HCT116 (cell line): ENCODE data around the gene MUS81. TPM values are rescaled to one million over a fixed set of nuclear protein-coding genes. Genes with fewer than 3 reads are reported as not detected.

Experiments
- ATAC-seq: fragments of 200-7000 bp; cut with Tn5 transposase; 2 replicates; pipeline ENCODE4 v1.9.1; 2020; ENCODE audit warnings: mild to moderate bottlenecking, moderate library complexity
- BruUV-seq: library from RNA; stranded (reverse); fragments of 400-500 nt; replicated peaks from 2 replicates; lab custom pipeline; 2021; lab: Mats Ljungman, UMichigan
- CTCF ChIA-PET: fragments of 300-600 bp; sonication (Branson Sonifier 250); formaldehyde crosslinking; loops from one replicate; lab custom pipeline; 2021; ENCODE audit warnings: antibody characterized with exemption; lab: Charles Lee
- POLR2A ChIA-PET: fragments of 300-600, 350-600 bp; sonication (Branson Sonifier 250); formaldehyde crosslinking; loops from one replicate; lab custom pipeline; 2021; ENCODE audit warnings: antibody characterized with exemption; lab: Charles Lee
- RAD21 ChIA-PET, 2 experiments: fragments of 300-600 bp; sonication (Branson Sonifier 250); formaldehyde crosslinking; loops; one replicate each; lab custom pipeline; 2023; ENCODE audit warnings: low total read pairs in 2 of 2; ENCODE audit not compliant: uncharacterized antibody in 2 of 2, unreplicated experiment in 2 of 2, low non-redundant PET in 1 of 2; lab: Charles Lee
- DNase-seq: peaks from one replicate; pipeline ENCODE4 v3.0.0-alpha.2; 2010; ENCODE audit warnings: low read depth, low spot score
- H2AFZ ChIP-seq: fragments of 200-600 bp; shearing (Covaris generic), sonication (generic); 2 replicates; pipeline ENCODE4 v1.6.1; 2017; ENCODE audit warnings: low read depth, mixed run types, mixed read lengths, antibody characterized with exemption, low read length; ENCODE audit not compliant: poor library complexity, severe bottlenecking
- H3K27ac ChIP-seq: 2 replicates; pipeline ENCODE4 v1.5.1; 2012; ENCODE audit warnings: low read depth, low read length
- H3K27me3 ChIP-seq: fragments of 200-600 bp; sonication (generic); 2 replicates; pipeline ENCODE4 v1.6.1; 2016; ENCODE audit warnings: mixed run types, low read length, mixed read lengths; ENCODE audit not compliant: insufficient read depth
- H3K36me3 ChIP-seq, 2 experiments: fragments of 200-500 bp in 1 of 2; fragments of 200-600 bp in 1 of 2; sonication (Bioruptor generic) in 1 of 2; sonication (generic) in 1 of 2; 2 replicates each; pipeline versions ENCODE4 v1.5.1 to v1.6.1; 2014 to 2016; ENCODE audit warnings: low read length in 2 of 2, inconsistent platforms in 1 of 2, mixed read lengths in 1 of 2, mixed run types in 1 of 2; ENCODE audit not compliant: insufficient read depth in 2 of 2, control insufficient read depth in 1 of 2
- H3K4me1 ChIP-seq, 2 experiments: fragments of 200-600 bp in 1 of 2; sonication (generic) in 1 of 2; 2 replicates each; pipeline versions ENCODE4 v1.5.1 to v1.6.1; 2012 to 2017; ENCODE audit warnings: low read length in 2 of 2, inconsistent platforms in 1 of 2, mild to moderate bottlenecking in 1 of 2, mixed read lengths in 1 of 2, mixed run types in 1 of 2, moderate library complexity in 1 of 2; ENCODE audit not compliant: insufficient read depth in 2 of 2, control insufficient read depth in 1 of 2
- H3K4me2 ChIP-seq: fragments of 200-600 bp; sonication (generic); 2 replicates; pipeline ENCODE4 v1.6.1; 2017; ENCODE audit warnings: mixed run types, low read length, mixed read lengths
- H3K4me3 ChIP-seq, 2 experiments: fragments of 200-600 bp in 1 of 2; sonication (generic) in 1 of 2; replicated peaks in 1 of 2; 2 replicates each; pipeline ENCODE4 v1.5.1; 2011 to 2016; ENCODE audit warnings: low read length in 2 of 2, control low read depth in 1 of 2, low read depth in 1 of 2, mild to moderate bottlenecking in 1 of 2, mixed read lengths in 1 of 2, mixed run types in 1 of 2
- H3K79me2 ChIP-seq: fragments of 200-600 bp; sonication (generic); 2 replicates; pipeline ENCODE4 v1.6.1; 2017; ENCODE audit warnings: mild to moderate bottlenecking, mixed run types, low read length, moderate library complexity, mixed read lengths; ENCODE audit not compliant: insufficient read depth
- H3K9ac ChIP-seq: fragments of 200-600 bp; sonication (generic); 2 replicates; pipeline ENCODE4 v1.6.1; 2016; ENCODE audit warnings: low read length, mixed read lengths
- H3K9me2 ChIP-seq: fragments of 200-600 bp; sonication (generic), shearing (Covaris generic); 2 replicates; pipeline ENCODE4 v1.6.1; 2017; ENCODE audit warnings: mixed run types, mild to moderate bottlenecking, moderate library complexity; ENCODE audit not compliant: insufficient read depth
- H3K9me3 ChIP-seq, 2 experiments: fragments of 200-500 bp in 1 of 2; fragments of 200-600 bp in 1 of 2; sonication (Bioruptor generic) in 1 of 2; sonication (generic) in 1 of 2; 2 replicates each; pipeline ENCODE4 v1.6.1; 2014 to 2017; ENCODE audit warnings: low read length in 2 of 2, mixed read lengths in 2 of 2, inconsistent platforms in 1 of 2, low read depth in 1 of 2, mild to moderate bottlenecking in 1 of 2, mixed run types in 1 of 2, moderate library complexity in 1 of 2; ENCODE audit not compliant: control insufficient read depth in 1 of 2, insufficient read depth in 1 of 2
- H4K20me1 ChIP-seq: fragments of 200-600 bp; sonication (generic), shearing (Covaris generic); 2 replicates; pipeline ENCODE4 v1.6.1; 2017; ENCODE audit warnings: mixed run types, mild to moderate bottlenecking, moderate library complexity; ENCODE audit not compliant: insufficient read depth
- CBX3 ChIP-seq: IDR thresholded peaks from 2 replicates; pipeline ENCODE4 v1.6.1; 2012; ENCODE audit warnings: low read depth
- EGR1 ChIP-seq: IDR thresholded peaks from 2 replicates; pipeline ENCODE4 v1.6.1; 2012; ENCODE audit warnings: low read depth
- ELF1 ChIP-seq: IDR thresholded peaks from 2 replicates; pipeline ENCODE4 v1.6.1; 2012; ENCODE audit warnings: low read depth, borderline replicate concordance
- EZH2phosphoT487 ChIP-seq: fragments of 200-600 bp; IDR thresholded peaks from 2 replicates; pipeline ENCODE4 v1.6.1; 2018; ENCODE audit warnings: antibody characterized with exemption, borderline replicate concordance
- FOSL1 ChIP-seq: IDR thresholded peaks from 2 replicates; pipeline ENCODE4 v1.6.1; 2012; ENCODE audit warnings: low read depth
- JUND ChIP-seq: IDR thresholded peaks from 2 replicates; pipeline ENCODE4 v1.6.1; 2012
- POLR2A ChIP-seq: IDR thresholded peaks from 2 replicates; pipeline ENCODE4 v1.7.0; 2011; ENCODE audit warnings: borderline replicate concordance; ENCODE audit not compliant: insufficient read depth, insufficient read length; ENCODE audit errors: extremely low read depth
- POLR2AphosphoS5 ChIP-seq: IDR thresholded peaks from 2 replicates; pipeline ENCODE4 v1.6.1; 2011; ENCODE audit warnings: mild to moderate bottlenecking, low read depth, low read length, moderate library complexity
- RAD21 ChIP-seq: IDR thresholded peaks from 2 replicates; pipeline ENCODE4 v1.6.1; 2012; ENCODE audit warnings: low read depth, mild to moderate bottlenecking
- SIN3A ChIP-seq: IDR thresholded peaks from 2 replicates; pipeline ENCODE4 v1.6.1; 2012; ENCODE audit warnings: low read depth
- SP1 ChIP-seq: IDR thresholded peaks from 2 replicates; pipeline ENCODE4 v1.6.1; 2012; ENCODE audit warnings: low read depth
- SRF ChIP-seq: IDR thresholded peaks from 2 replicates; pipeline ENCODE4 v1.6.1; 2012; ENCODE audit warnings: low read depth
- TCF7L2 ChIP-seq: IDR thresholded peaks from 2 replicates; pipeline ENCODE4 v1.7.0; 2011; ENCODE audit warnings: borderline replicate concordance, inconsistent platforms; ENCODE audit not compliant: insufficient read depth, insufficient read length; ENCODE audit errors: extremely low read depth
- YY1 ChIP-seq: IDR thresholded peaks from 2 replicates; pipeline ENCODE4 v1.6.1; 2011; ENCODE audit warnings: low read length, low read depth, moderate library complexity, mild to moderate bottlenecking; ENCODE audit not compliant: insufficient replicate concordance; ENCODE audit errors: extremely low read depth
- ZNF274 ChIP-seq: fragments of 200-500 bp; sonication (Bioruptor generic); IDR thresholded peaks from 2 replicates; pipeline ENCODE4 v1.6.1; 2014; ENCODE audit warnings: mild to moderate bottlenecking, low read depth, low read length, inconsistent platforms
- intact Hi-C: fragments of 100-400 bp; cut with micrococcal nuclease; formaldehyde crosslinking; loops from 2 replicates; pipeline ENCODE4 v1.10.0; 2022
- total RNA-seq: library from RNA; stranded (reverse); gene quantifications from one replicate; pipeline ENCODE4 v1.2.1, GENCODE V29; 2021; ENCODE audit not compliant: unreplicated experiment
- TF ChIP-seq, protein P1 (sequence below): IDR thresholded peaks from 2 replicates; pipeline ENCODE4 v1.6.1; 2012
- TF ChIP-seq, protein P2 (sequence below): IDR thresholded peaks from 2 replicates; pipeline ENCODE4 v1.6.1; 2012; ENCODE audit warnings: low read depth
- TF ChIP-seq, protein P3 (sequence below), 3 experiments: fragments of 200-600 bp in 1 of 3; sonication (generic) in 1 of 3; IDR thresholded peaks in 2 of 3; conservative IDR thresholded peaks in 1 of 3; 2 replicates each; pipeline ENCODE4 v1.5.1; 2012 to 2017; ENCODE audit warnings: low read depth in 2 of 3, low read length in 2 of 3, antibody characterized with exemption in 1 of 3, borderline replicate concordance in 1 of 3, control low read depth in 1 of 3, mild to moderate bottlenecking in 1 of 3, mixed read lengths in 1 of 3, mixed run types in 1 of 3, moderate library complexity in 1 of 3; ENCODE audit not compliant: insufficient read depth in 1 of 3

The MUS81 gene
- total RNA-seq, 1 experiment from 2014 or later = 47.2 TPM

DNA sequence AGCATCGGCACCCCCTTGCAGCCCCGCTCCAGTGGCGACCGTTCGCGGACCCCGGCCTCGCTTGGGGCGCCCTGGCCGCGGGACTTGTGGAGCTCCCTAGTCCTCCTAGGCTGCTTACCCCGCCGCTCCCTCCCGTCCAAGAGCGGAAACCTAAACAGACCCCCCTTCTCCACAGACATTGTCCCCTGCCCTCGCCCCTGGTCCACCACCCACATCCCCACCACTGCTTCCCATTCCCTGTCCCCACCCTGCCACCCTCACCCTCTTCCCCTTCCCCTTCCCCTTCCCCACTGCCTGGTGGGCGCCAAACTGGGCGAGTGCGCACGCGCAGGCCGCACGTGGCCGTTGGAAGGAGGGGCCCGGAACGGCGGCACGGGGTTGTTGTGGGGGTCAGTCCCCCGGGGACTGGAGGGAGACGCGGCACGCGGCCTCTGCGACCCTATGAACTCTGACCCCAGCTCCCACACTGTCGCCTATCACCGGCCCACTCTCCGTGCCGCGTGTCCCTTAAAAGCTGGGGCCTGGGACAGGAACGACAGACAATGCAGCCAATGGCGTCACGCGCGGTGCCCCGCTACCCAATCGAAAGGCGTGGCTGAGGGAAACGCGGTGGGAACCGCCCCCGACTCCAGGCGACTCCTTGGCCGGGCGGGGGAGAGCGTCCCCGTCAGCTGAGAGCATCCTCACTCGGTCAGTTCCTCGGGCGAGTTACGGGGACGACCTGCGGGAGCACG lies 26.8 kb upstream of the MUS81 start, which contains the start of gene SNX32:
TSS of gene SNX32 (plus strand) at position 667 of the 734 bp plus-strand sequence. CDS start 103 bp downstream, outside the sequence.
- Histone ChIP-seq H3K27ac (no peak within 1 kb of the TSS), H3K9me2 (no peaks in the 10 kb centered on the region), H3K4me2 (no peak within 1 kb of the TSS), H4K20me1 (no peaks in the 10 kb centered on the region), H3K27me3 (peaks cover 17% of the 10 kb centered on the region), H3K9me3 (no peaks in the 10 kb centered on the region), H3K79me2 (no peaks in the 10 kb centered on the region), H3K9ac (no peak within 1 kb of the TSS), H3K4me1 (no peaks in the 10 kb centered on the region), H2AFZ (no peak within 1 kb of the TSS), H3K4me3 (no peak within 1 kb of the TSS), H3K36me3 (no peaks in the 10 kb centered on the region)
- TF ChIP-seq SIN3A (no peak), POLR2A (no peak), JUND (no peak), SP1 (no peak), EZH2phosphoT487 (no peak), ELF1 (no peak), TCF7L2 (no peak), ZNF274 (no peak), RAD21 (no peak), YY1 (no peak), FOSL1 (no peak), CBX3 (no peak), SRF (no peak), POLR2AphosphoS5 (no peak), EGR1 (no peak)
- TF ChIP-seq, protein P1, sequence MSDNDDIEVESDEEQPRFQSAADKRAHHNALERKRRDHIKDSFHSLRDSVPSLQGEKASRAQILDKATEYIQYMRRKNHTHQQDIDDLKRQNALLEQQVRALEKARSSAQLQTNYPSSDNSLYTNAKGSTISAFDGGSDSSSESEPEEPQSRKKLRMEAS = no peak
- TF ChIP-seq, protein P2, sequence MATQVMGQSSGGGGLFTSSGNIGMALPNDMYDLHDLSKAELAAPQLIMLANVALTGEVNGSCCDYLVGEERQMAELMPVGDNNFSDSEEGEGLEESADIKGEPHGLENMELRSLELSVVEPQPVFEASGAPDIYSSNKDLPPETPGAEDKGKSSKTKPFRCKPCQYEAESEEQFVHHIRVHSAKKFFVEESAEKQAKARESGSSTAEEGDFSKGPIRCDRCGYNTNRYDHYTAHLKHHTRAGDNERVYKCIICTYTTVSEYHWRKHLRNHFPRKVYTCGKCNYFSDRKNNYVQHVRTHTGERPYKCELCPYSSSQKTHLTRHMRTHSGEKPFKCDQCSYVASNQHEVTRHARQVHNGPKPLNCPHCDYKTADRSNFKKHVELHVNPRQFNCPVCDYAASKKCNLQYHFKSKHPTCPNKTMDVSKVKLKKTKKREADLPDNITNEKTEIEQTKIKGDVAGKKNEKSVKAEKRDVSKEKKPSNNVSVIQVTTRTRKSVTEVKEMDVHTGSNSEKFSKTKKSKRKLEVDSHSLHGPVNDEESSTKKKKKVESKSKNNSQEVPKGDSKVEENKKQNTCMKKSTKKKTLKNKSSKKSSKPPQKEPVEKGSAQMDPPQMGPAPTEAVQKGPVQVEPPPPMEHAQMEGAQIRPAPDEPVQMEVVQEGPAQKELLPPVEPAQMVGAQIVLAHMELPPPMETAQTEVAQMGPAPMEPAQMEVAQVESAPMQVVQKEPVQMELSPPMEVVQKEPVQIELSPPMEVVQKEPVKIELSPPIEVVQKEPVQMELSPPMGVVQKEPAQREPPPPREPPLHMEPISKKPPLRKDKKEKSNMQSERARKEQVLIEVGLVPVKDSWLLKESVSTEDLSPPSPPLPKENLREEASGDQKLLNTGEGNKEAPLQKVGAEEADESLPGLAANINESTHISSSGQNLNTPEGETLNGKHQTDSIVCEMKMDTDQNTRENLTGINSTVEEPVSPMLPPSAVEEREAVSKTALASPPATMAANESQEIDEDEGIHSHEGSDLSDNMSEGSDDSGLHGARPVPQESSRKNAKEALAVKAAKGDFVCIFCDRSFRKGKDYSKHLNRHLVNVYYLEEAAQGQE = no peak
- TF ChIP-seq, protein P3, sequence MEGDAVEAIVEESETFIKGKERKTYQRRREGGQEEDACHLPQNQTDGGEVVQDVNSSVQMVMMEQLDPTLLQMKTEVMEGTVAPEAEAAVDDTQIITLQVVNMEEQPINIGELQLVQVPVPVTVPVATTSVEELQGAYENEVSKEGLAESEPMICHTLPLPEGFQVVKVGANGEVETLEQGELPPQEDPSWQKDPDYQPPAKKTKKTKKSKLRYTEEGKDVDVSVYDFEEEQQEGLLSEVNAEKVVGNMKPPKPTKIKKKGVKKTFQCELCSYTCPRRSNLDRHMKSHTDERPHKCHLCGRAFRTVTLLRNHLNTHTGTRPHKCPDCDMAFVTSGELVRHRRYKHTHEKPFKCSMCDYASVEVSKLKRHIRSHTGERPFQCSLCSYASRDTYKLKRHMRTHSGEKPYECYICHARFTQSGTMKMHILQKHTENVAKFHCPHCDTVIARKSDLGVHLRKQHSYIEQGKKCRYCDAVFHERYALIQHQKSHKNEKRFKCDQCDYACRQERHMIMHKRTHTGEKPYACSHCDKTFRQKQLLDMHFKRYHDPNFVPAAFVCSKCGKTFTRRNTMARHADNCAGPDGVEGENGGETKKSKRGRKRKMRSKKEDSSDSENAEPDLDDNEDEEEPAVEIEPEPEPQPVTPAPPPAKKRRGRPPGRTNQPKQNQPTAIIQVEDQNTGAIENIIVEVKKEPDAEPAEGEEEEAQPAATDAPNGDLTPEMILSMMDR (IDR thresholded peaks at IDR 0.05 in 2 of 3, conservative IDR thresholded peaks at IDR 0.05 in 1 of 3; ENCODE audit: borderline replicate concordance in 1 of 3, insufficient read depth in 1 of 3, low read depth in 2 of 3, low read length in 2 of 3) = no peak
- DNase-seq (no peak), ATAC-seq (no peak)
- BruUV-seq = no TSS peak
- intact Hi-C loops = no loop called here
- ChIA-PET RAD21 (no interaction called here), POLR2A (no interaction called here), CTCF (no interaction called here)
